Gastrocnemius medialis (tissue), 4 donors: ENCODE measurements around the gene LCNL1.

ENCODE experiments used
- CTCF ChIP-seq, 5 experiments: fragments of 450-650 bp in 3 of 5; fragments of 200-600 bp in 2 of 5; sonication (generic) in 2 of 5; IDR thresholded peaks in 4 of 5; conservative IDR thresholded peaks in 1 of 5; 1 replicate in 4 of 5; 2 replicates in 1 of 5; pipeline ENCODE4 v1.5.1; 2016 to 2019; ENCODE audit warnings: antibody characterized with exemption in 5 of 5, mild to moderate bottlenecking in 3 of 5, moderate library complexity in 3 of 5
- POLR2A ChIP-seq, 2 donors: fragments of 450-650 bp; IDR thresholded peaks; one replicate each; pipeline ENCODE4 v1.6.1; 2017; ENCODE audit warnings: antibody characterized with exemption in 2 of 2, mild to moderate bottlenecking in 2 of 2, moderate library complexity in 2 of 2

- no peak for TF ChIP-seq POLR2A (IDR thresholded peaks at IDR 0.05)
- no peak for TF ChIP-seq CTCF (IDR thresholded peaks at IDR 0.05 in 4 of 5, conservative IDR thresholded peaks at IDR 0.05 in 1 of 5)
Measured at GRCh38 chr9:137000177-137000930, 17.6 kb downstream of the LCNL1 start.
